ENCODE measurements around the gene ZBTB7C. TPM values are rescaled to one million over a fixed set of nuclear protein-coding genes. Genes with fewer than 3 reads are reported as not detected.

Gene ZBTB7C
- total RNA-seq, 3 donors from 2014 or later (not counting 1 experiment from before 2014, with no cell fraction given) = 0.07 TPM; not detected in 2

GRCh38 chr18:48199399-48199798, 209.8 kb downstream of the ZBTB7C start:
- H3K27me3 Mint-ChIP-seq (ENCODE audit: low read depth in 2 of 2) = peaks cover 16 to 56% of the 10 kb centered on the region in 2 donors
- Histone ChIP-seq H3K4me3 (ENCODE audit: low read length) (no peak overlapping the region), H3K4me1 (ENCODE audit: control insufficient read depth, insufficient read depth, low read length) (no peaks in the 10 kb centered on the region), H3K9me3 (ENCODE audit: control insufficient read depth, insufficient read depth, low read length) (no peaks in the 10 kb centered on the region), H3K27ac (ENCODE audit: low read length) (no peak overlapping the region), H3K36me3 (ENCODE audit: control insufficient read depth, insufficient read depth, low read length) (no peaks in the 10 kb centered on the region), H3K27me3 (ENCODE audit: control insufficient read depth, insufficient read depth, low read length) (no peaks in the 10 kb centered on the region)
- intact Hi-C loops (cut with micrococcal nuclease) = no loop called here
- DNase-seq = no peak
- no peaks in the 10 kb centered on the region for H3K9me3 Mint-ChIP-seq
- H3K4me3 Mint-ChIP-seq = no peak overlapping the region
- no peaks in the 10 kb centered on the region for H3K36me3 Mint-ChIP-seq
- 39% methylated on average over 2 of the region's 3 CpGs for WGBS (ENCODE audit: insufficient coverage)
- no peak for ATAC-seq
- no peaks in the 10 kb centered on the region for H3K4me1 Mint-ChIP-seq
- no peak for TF ChIP-seq CTCF (IDR thresholded peaks at IDR 0.05)
- H3K27ac Mint-ChIP-seq = no peak overlapping the region

- H3K9me3 ChIP-seq (ENCODE audit: control insufficient read depth, insufficient read depth, low read length) = no peaks in the 10 kb centered on the region
- no peaks in the 10 kb centered on the region for H3K4me1 Mint-ChIP-seq
- H3K36me3 Mint-ChIP-seq = no peaks in the 10 kb centered on the region
- 69% methylated on average over 2 of the region's 2 CpGs for WGBS (ENCODE audit: insufficient coverage)
- H3K9me3 Mint-ChIP-seq = no peaks in the 10 kb centered on the region
- no peak for DNase-seq
- no peak overlapping the region for H3K27ac ChIP-seq (ENCODE audit: low read length)
- intact Hi-C loops (cut with micrococcal nuclease) = no loop called here
- no peaks in the 10 kb centered on the region for H3K27me3 ChIP-seq (ENCODE audit: control insufficient read depth, insufficient read depth, low read length)
- no peak for TF ChIP-seq CTCF (IDR thresholded peaks at IDR 0.05)
- ATAC-seq = no peak
- no peaks in the 10 kb centered on the region for H3K4me1 ChIP-seq (ENCODE audit: control insufficient read depth, insufficient read depth, low read length)
- H3K27ac Mint-ChIP-seq = no peak overlapping the region
- no peak overlapping the region for H3K4me3 ChIP-seq (ENCODE audit: low read length)
- peaks cover 15 to 52% of the 10 kb centered on the region in 2 donors for H3K27me3 Mint-ChIP-seq (ENCODE audit: low read depth in 2 of 2)
- no peaks in the 10 kb centered on the region for H3K36me3 ChIP-seq (ENCODE audit: control insufficient read depth, insufficient read depth, low read length)
- no peak overlapping the region for H3K4me3 Mint-ChIP-seq
Observed at GRCh38 chr18:48197819-48198218, 211.4 kb downstream of the ZBTB7C start.

GRCh38 chr18:48195787-48196186, 213.4 kb downstream of the ZBTB7C start:
- H3K4me3 ChIP-seq (ENCODE audit: low read length) = no peak overlapping the region
- no peaks in the 10 kb centered on the region for H3K9me3 Mint-ChIP-seq
- H3K27ac ChIP-seq (ENCODE audit: low read length) = no peak overlapping the region
- TF ChIP-seq CTCF (IDR thresholded peaks at IDR 0.05) = no peak
- ATAC-seq (no peak), DNase-seq (no peak)
- no peaks in the 10 kb centered on the region for H3K4me1 Mint-ChIP-seq
- no peaks in the 10 kb centered on the region for H3K36me3 Mint-ChIP-seq
- no peaks in the 10 kb centered on the region for H3K27me3 ChIP-seq (ENCODE audit: control insufficient read depth, insufficient read depth, low read length)
- H3K27me3 Mint-ChIP-seq (ENCODE audit: low read depth in 2 of 2) = peaks cover 13 to 38% of the 10 kb centered on the region in 2 donors
- no peaks in the 10 kb centered on the region for H3K4me1 ChIP-seq (ENCODE audit: control insufficient read depth, insufficient read depth, low read length)
- no peak overlapping the region for H3K27ac Mint-ChIP-seq
- intact Hi-C loops (cut with micrococcal nuclease) = no loop called here
- no peak overlapping the region for H3K4me3 Mint-ChIP-seq
- no peaks in the 10 kb centered on the region for H3K36me3 ChIP-seq (ENCODE audit: control insufficient read depth, insufficient read depth, low read length)
- no peaks in the 10 kb centered on the region for H3K9me3 ChIP-seq (ENCODE audit: control insufficient read depth, insufficient read depth, low read length)

- H3K4me3 ChIP-seq (ENCODE audit: low read length) = no peak overlapping the region
- Mint-ChIP-seq H3K4me3 (no peak overlapping the region), H3K4me1 (no peaks in the 10 kb centered on the region), H3K9me3 (no peaks in the 10 kb centered on the region), H3K36me3 (no peaks in the 10 kb centered on the region), H3K27me3 (ENCODE audit: low read depth in 2 of 2) (peaks cover 12 to 32% of the 10 kb centered on the region in 2 donors), H3K27ac (no peak overlapping the region)
- no peaks in the 10 kb centered on the region for H3K27me3 ChIP-seq (ENCODE audit: control insufficient read depth, insufficient read depth, low read length)
- H3K36me3 ChIP-seq (ENCODE audit: control insufficient read depth, insufficient read depth, low read length) = no peaks in the 10 kb centered on the region
- no peaks in the 10 kb centered on the region for H3K9me3 ChIP-seq (ENCODE audit: control insufficient read depth, insufficient read depth, low read length)
- intact Hi-C loops (cut with micrococcal nuclease) = no loop called here
- DNase-seq (no peak), ATAC-seq (no peak)
- 84% methylated on average over 4 of the region's 4 CpGs for WGBS (ENCODE audit: insufficient coverage)
- TF ChIP-seq CTCF (IDR thresholded peaks at IDR 0.05) = no peak
- no peaks in the 10 kb centered on the region for H3K4me1 ChIP-seq (ENCODE audit: control insufficient read depth, insufficient read depth, low read length)
- no peak overlapping the region for H3K27ac ChIP-seq (ENCODE audit: low read length)
Observed at GRCh38 chr18:48194591-48195181, 214.5 kb downstream of the ZBTB7C start.
